ENCODE results near the gene CDHR5.
"Not testable (repeated sequence)": the region's sequence is repeated elsewhere in the genome, so short reads cannot be mapped to it uniquely, and the experiment has no call there.

CDHR5 gene

DNA sequence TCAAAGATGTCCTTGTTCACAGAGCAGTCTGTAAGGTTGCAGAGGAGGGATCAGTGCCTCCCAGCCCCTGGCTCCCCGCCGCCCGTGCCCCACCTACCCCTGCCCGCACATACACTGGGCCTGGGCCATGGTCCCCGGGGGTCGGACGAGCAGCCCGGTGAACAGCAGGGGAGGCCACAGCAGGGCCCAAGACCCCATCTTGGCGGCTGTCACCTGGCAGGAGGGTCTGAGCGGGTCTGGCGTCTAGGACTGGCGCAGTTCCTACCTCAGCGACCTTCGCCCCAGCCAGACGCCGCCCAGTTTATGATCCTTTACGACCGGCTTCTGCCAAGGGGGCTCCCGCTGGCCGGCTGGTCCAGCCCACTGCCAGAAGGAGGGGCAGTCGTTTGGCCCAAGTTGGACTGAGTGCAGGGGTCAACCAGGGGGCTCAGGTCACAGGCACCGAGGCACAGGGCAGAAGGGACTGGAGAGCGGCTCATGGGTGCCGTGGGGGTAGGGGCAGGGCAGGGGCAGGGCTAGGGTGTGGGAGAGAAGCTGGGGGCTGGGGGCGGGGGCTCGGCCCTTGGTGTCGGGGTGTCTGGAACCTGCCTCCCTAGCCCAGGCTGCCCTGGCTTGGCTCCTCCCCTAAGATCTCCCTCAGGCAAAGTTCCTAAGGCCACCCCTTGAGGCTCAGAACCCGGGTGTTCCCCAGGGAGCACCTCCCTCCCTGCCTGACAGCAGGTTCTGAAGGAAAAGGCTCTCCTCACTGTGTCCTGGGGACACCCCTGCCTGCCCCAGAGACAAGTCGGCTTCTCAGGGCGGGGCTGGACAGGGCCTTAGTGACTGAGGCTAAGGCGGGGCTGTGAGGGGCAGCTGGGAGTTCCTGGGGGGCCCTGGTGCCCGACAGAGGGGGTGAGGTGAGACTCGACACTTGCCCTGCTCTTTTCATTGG lies at the start of gene CDHR5:
TSS of gene CDHR5 (minus strand) at position 251 of the 931 bp plus-strand sequence. CDS start at position 198, 53 bp downstream.
- no peak for DNase-seq

DNA sequence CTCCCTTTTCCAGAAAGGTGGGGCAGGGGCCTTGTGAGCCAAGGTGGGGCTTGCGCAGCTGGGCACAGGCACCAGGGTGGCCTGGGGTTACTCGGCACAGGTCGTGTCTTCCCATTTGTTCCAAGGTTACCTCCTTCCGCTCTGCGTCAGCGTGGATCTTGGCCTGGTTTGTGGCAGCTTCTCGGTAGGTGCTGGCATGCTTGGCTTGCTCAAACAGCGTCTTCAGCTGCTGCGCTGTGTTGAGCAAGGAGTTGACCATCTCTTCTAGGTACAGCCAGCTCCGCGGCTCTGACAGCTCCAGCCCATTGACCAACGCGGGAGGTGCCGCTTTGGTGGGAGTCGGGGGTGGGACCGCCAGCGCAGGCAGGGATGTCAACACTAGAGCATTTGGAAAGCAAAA lies 49.7 kb upstream of the CDHR5 start:
- no peak for DNase-seq

DNA sequence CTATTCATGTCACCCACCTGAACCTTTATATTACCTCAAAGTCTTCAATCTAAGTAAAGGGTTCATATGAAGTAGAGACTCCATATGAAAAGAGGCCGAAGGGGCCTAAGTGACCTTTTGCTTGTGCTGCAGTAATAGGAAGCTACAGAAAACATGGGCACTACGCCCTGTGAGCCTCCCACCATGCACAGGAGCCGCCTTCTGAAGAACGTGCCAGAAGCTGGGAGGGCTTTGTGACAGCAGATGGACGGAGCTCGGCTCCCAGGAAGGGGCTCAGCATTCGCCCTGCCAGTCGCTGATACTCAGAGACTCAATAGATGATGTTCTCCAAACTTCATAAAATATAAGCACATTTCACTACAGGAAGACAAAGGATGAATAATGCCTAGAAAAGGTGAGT lies 49.1 kb upstream of the CDHR5 start:
- no peak for DNase-seq

DNA sequence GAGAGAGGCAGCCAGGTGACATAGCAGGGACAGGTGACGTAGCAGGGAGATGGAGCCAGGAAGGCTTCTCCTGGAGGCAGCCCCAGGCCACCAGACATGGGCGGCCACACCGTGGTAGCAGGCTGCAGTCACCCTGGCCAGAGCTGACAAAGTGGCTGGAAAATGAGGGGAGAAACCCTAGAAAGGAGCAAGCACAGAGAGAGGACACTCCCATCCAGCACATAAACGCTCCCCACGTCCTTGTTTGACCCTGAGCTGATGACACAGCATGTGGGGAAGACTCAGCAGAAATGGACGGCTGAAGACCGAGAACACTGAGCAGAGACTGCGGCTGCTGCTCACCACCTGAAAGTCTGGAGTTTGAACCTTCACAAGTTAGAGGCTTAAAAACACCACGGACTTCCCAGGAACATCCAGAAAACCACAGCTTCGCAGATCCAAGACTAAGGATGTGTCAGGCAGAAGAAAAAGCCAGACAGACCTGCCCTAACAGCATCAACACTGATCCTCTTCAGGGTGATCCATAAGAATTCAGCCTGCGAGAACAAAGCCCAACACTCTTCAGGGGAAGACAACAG lies 41.0 kb upstream of the CDHR5 start:
- DNase-seq: peak; percentile 20

DNA sequence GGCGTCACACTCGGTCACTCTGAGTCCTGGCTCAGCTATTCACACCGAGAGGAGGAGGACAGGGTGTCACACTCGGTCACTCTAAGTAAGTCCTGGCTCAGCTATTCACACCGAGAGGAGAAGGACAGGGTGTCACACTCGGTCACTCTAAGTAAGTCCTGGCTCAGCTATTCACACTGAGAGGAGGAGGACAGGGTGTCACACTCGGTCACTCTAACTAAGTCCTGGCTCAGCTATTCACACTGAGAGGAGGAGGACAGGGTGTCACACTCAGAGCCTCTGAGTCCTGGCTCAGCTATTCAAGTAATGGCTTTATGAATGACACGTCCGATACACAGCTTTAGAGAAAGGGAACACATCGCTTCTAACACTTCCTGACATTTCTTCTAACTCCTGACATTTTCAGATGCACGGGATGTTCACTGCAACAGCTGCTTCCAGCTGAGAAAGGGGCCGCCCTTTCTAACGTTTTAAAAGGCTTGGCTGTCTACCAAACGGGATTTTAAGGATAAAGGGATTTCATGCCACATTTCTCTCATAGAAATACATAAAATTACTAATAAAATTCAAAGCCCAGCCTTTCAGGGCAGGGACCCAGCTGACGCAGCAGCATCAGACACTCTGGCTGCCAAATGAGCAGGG lies 40.4 kb upstream of the CDHR5 start:
- DNase-seq: no peak

- DNase-seq: peak; percentile 60
Measured at GRCh38 chr11:662689-663274, 38.0 kb upstream of the CDHR5 start.

DNA sequence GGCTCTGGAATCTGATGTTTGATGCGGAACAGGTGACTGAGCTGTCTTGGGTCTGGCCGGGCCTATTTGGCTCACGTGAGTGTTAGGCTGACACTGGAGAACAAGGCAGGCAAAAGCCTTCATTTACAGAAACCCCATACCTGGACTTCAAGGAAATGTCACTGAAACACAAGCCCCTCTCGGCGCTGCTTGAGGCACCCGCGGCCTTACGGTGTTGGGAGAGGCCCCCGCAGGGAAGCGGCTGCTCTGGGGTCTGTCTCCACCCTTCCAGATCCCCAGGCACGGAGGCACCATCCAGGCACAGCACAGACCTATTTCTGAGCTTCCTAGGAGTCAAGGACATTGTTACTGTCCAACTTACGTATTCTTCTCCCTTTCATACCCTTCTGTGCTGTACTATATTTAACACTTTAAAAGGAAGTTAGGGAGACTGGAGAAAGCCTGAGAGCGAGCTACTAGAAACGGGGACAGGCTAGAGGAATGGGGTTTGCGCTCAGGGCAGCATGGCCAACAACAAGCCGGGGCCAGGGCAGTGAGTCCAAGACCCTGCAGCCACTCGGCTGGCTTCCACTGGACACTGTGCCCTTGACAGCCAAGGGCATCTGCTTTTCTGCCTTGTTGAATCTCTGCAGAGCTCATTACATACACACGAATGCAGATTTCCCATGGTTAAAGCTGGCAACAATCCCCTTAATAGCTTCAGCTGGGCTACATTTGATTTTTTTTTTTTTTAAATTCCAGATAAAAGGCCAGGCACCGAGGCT lies 36.1 kb upstream of the CDHR5 start:
- DNase-seq: no peak

GRCh38 chr11:660281-660680 lies 35.5 kb upstream of the CDHR5 start:
- no peak for DNase-seq

DNA sequence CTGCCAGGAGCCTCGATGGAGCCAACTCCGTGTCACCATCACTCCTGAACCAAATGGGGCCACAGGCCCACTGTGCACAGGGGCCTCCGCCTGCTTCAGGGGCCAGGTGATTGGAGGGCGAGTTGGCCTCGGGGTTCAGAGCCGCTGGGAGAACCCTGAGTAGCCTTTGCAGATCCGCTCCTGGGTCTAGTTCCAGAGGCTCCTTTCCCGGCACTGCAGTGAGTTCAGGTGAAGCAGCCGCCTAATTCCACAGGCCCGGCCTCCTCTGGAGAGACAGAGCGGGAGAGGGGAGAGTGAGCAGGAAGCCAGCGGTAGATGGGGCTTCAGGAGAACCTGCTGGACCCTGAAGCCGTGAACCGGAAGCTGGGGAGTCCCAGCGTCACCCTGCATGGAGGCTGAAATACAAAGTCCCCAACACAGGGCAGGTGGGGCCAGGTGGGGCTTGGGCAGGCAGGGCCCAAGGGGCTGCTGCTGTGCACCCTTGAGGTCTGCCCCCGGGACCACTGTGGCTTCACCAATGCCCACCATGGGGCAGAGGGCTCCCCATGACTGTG lies 34.9 kb upstream of the CDHR5 start:
- DNase-seq: no peak

DNA sequence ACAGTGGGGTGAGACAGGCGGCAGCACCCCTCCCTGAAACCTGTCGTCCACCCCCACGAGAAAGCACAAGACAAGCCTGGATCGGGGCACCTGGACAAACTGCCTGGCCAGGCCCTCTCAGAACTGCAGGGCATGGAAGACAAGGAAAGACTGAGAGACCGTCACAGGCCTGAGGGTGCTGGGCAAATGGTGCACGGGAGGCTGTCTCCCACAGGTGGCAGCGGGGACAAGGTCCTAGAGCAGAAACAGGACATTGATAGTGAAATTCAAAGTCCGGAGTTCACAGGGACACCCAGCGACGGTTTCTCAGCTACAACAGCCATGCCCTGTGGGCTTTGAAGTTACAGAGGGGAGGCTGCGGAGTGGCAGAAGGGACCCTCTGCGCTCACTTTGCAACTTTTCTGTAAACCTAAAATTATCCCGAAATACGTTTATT lies 33.0 kb upstream of the CDHR5 start:
- no peak for DNase-seq

DNA sequence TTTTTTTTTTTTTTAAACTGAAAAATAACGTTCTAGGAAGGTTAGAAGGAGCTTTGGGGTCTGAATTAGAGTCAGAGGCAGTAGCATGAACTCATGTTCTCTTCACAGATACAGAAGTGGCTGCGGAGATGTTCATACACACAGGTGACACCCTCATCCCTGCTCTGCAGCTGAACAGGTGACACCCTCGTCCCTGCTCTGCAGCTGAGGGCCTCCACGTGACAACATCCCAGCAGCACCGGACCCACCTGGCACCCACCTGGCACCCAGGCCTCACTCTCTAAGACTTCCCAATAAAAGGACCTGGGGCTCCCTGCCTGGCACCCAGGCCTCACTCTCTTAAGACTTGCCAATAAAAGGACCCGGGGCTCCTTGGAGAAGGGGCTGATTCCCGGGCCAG lies 32.1 kb upstream of the CDHR5 start:
- no peak for DNase-seq

GRCh38 chr11:656426-656825 lies 31.7 kb upstream of the CDHR5 start:
- DNase-seq: no peak

- DNase-seq: no peak
Measured at GRCh38 chr11:655036-655726, 30.4 kb upstream of the CDHR5 start.

- not testable (repeated sequence) for DNase-seq
Measured at GRCh38 chr11:654444-654843, 29.7 kb upstream of the CDHR5 start.

DNA sequence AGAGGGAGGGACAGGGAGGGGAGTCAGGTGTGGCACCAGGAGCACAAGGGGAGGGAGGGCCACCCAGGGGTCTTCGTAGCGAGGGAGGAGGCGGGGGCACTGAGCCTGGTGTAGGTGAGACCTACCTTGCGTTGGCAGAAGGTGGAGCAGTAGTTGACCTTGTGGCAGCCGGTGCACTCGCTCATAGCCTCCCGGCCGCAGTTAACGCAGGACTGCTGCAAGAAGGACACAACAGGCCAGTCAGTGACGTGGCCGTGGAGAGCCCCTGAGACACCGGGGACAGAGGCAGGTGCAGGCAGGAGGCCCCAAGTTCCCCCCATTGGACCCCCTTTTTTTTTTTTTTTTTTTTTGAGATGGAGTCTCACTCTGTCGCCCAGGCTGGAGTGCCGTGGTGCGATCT lies 29.1 kb upstream of the CDHR5 start:
- DNase-seq: no peak

DNA sequence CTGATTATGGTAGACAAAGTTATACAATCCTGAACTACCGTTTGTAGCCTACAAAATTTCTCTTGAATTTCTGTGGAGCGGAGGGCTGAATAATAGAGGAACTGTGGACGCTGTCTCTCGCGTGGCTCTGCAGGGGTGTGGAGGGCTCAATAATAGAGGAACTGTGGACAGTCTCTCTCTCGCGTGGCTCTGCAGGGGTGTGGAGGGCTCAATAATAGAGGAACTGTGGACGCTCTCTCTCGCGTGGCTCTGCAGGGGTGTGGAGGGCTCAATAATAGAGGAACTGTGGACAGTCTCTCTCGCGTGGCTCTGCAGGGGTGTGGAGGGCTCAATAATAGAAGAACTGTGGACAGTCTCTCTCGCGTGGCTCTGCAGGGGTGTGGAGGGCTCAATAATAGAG lies 28.4 kb upstream of the CDHR5 start:
- not testable (repeated sequence) for DNase-seq

- DNase-seq: peak; percentile 50
Measured at GRCh38 chr11:650482-650881, 25.7 kb upstream of the CDHR5 start.

DNA sequence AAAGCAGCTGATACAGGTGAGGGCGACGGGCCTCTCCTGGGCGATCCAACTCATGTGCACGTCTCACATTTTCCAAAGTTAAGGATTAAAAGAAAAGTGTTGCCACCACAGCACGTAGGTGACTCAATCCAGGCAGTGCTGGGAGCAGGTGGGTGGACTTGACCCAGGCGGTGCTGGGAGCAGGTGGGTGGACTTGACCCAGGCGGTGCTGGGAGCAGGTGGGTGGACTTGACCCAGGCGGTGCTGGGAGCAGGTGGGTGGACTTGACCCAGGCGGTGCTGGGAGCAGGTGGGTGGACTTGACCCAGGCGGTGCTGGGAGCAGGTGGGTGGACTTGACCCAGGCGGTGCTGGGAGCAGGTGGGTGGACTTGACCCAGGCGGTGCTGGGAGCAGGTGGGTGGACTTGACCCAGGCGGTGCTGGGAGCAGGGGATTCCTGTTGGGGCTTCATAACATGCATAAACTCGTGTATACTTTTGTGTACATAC lies 23.0 kb upstream of the CDHR5 start:
- DNase-seq: not testable (repeated sequence)

- no peak for DNase-seq
Measured at GRCh38 chr11:646214-646613, 21.5 kb upstream of the CDHR5 start.

GRCh38 chr11:645536-645935 lies 20.8 kb upstream of the CDHR5 start:
- no peak for DNase-seq

All from EL (cell line).